HCT116 (cell line): Measurements from ENCODE around the gene OSBPL1A.

Source experiments
- ATF3 ChIP-seq: IDR thresholded peaks from 2 replicates; pipeline ENCODE4 v1.6.1; 2012
- CBX3 ChIP-seq: IDR thresholded peaks from 2 replicates; pipeline ENCODE4 v1.6.1; 2012; ENCODE audit warnings: low read depth
- CEBPB ChIP-seq: IDR thresholded peaks from 2 replicates; pipeline ENCODE4 v1.6.1; 2012; ENCODE audit warnings: low read depth
- EZH2 ChIP-seq: fragments of 200-600 bp; sonication (generic); IDR thresholded peaks from 2 replicates; pipeline ENCODE4 v1.6.1; 2017; ENCODE audit warnings: antibody characterized with exemption, mixed run types
- JUND ChIP-seq: IDR thresholded peaks from 2 replicates; pipeline ENCODE4 v1.6.1; 2012
- POLR2A ChIP-seq: IDR thresholded peaks from 2 replicates; pipeline ENCODE4 v1.7.0; 2011; ENCODE audit warnings: borderline replicate concordance; ENCODE audit not compliant: insufficient read depth, insufficient read length; ENCODE audit errors: extremely low read depth
- POLR2AphosphoS5 ChIP-seq: IDR thresholded peaks from 2 replicates; pipeline ENCODE4 v1.6.1; 2011; ENCODE audit warnings: mild to moderate bottlenecking, low read depth, low read length, moderate library complexity
- RAD21 ChIP-seq: IDR thresholded peaks from 2 replicates; pipeline ENCODE4 v1.6.1; 2012; ENCODE audit warnings: low read depth, mild to moderate bottlenecking
- SP1 ChIP-seq: IDR thresholded peaks from 2 replicates; pipeline ENCODE4 v1.6.1; 2012; ENCODE audit warnings: low read depth
- TCF7L2 ChIP-seq: IDR thresholded peaks from 2 replicates; pipeline ENCODE4 v1.7.0; 2011; ENCODE audit warnings: borderline replicate concordance, inconsistent platforms; ENCODE audit not compliant: insufficient read depth, insufficient read length; ENCODE audit errors: extremely low read depth
- ZNF274 ChIP-seq: fragments of 200-500 bp; sonication (Bioruptor generic); IDR thresholded peaks from 2 replicates; pipeline ENCODE4 v1.6.1; 2014; ENCODE audit warnings: mild to moderate bottlenecking, low read depth, low read length, inconsistent platforms
- TF ChIP-seq, protein P1 (sequence below), 3 experiments: fragments of 200-600 bp in 1 of 3; sonication (generic) in 1 of 3; IDR thresholded peaks in 2 of 3; conservative IDR thresholded peaks in 1 of 3; 2 replicates each; pipeline ENCODE4 v1.5.1; 2012 to 2017; ENCODE audit warnings: low read depth in 2 of 3, low read length in 2 of 3, antibody characterized with exemption in 1 of 3, borderline replicate concordance in 1 of 3, control low read depth in 1 of 3, mild to moderate bottlenecking in 1 of 3, mixed read lengths in 1 of 3, mixed run types in 1 of 3, moderate library complexity in 1 of 3; ENCODE audit not compliant: insufficient read depth in 1 of 3

DNA sequence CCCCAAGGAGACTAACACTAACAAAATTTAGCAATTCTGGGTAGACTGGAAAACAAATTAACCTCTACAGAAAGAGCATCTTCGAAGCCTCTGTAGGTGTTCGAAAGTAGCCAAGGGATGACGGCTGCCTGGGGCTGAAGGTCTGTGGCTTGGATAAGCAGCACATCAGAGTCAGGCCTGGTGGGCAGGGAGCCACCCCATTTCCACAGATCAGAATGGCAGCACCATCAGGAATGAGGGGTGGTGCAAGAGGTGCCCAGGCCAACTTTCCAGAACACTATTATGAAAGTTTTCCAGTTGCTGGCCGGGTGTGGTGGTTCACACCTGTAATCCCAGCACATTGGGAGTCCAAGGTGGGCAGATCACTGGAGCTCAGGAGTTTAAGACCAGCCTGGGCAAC, 200.9 kb downstream of the OSBPL1A start:
- no peak for TF ChIP-seq EZH2
- no peak for TF ChIP-seq POLR2AphosphoS5
- no peak for TF ChIP-seq CBX3
- no peak for TF ChIP-seq SP1
- TF ChIP-seq RAD21, result no peak
- TF ChIP-seq, protein P1, sequence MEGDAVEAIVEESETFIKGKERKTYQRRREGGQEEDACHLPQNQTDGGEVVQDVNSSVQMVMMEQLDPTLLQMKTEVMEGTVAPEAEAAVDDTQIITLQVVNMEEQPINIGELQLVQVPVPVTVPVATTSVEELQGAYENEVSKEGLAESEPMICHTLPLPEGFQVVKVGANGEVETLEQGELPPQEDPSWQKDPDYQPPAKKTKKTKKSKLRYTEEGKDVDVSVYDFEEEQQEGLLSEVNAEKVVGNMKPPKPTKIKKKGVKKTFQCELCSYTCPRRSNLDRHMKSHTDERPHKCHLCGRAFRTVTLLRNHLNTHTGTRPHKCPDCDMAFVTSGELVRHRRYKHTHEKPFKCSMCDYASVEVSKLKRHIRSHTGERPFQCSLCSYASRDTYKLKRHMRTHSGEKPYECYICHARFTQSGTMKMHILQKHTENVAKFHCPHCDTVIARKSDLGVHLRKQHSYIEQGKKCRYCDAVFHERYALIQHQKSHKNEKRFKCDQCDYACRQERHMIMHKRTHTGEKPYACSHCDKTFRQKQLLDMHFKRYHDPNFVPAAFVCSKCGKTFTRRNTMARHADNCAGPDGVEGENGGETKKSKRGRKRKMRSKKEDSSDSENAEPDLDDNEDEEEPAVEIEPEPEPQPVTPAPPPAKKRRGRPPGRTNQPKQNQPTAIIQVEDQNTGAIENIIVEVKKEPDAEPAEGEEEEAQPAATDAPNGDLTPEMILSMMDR (IDR thresholded peaks at IDR 0.05 in 2 of 3, conservative IDR thresholded peaks at IDR 0.05 in 1 of 3; ENCODE audit: borderline replicate concordance in 1 of 3, insufficient read depth in 1 of 3, low read depth in 2 of 3, low read length in 2 of 3), result no peak
- no peak for TF ChIP-seq ATF3
- TF ChIP-seq ZNF274, result no peak
- TF ChIP-seq POLR2A, result no peak
- no peak for TF ChIP-seq CEBPB
- no peak for TF ChIP-seq JUND
- TF ChIP-seq TCF7L2, result no peak
